IPS DF 4.7 (cell line): Measurements from ENCODE around the gene ATRN.

ENCODE experiments used
- DNase-seq: peaks from one replicate; pipeline ENCODE4 v3.0.0-alpha.2; 2013; ENCODE audit warnings: low spot score; ENCODE audit errors: extremely low read depth

ATRN gene

DNA sequence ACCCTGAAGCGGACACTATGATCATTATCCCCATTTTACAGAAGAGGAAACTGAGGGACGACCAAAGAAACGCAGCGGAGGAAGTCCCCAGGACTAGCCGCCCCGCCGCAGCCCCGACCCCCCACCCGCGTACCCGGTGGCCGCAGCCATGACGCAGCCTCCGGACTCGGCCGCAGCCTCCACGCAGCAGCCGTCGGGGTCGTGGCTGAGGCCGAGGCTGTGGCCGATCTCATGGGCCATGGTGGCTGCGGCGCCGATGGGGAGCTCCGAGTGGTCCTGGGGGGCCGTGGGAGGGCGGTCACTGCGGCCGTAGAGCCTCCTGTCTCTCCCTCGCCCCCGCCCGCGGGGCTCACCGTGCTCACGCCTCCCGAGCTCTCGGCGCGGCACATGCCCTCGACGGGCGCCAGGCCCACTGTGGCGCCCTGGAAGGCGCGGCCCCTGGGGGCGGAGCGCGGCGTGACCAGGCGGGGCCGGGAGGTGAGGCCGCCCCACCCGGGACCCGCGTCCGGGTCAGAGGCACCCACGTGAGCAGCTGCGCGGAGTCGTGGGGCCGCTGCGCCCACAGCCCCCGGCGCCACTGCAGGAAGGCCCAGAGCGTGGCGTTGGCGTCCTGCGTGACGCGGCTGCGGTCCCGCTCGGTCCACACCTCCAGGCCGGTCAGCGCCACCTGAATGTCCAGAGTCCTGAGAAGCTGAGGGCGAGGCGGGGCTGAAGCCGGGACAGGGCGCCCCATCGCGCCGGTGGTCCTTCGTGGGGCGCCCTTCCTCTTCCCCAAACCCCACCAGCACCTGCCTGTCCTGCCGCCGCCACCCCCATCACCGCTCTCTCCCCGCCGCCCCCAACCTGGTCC lies 202.6 kb downstream of the ATRN start:
- no peak for DNase-seq

DNA sequence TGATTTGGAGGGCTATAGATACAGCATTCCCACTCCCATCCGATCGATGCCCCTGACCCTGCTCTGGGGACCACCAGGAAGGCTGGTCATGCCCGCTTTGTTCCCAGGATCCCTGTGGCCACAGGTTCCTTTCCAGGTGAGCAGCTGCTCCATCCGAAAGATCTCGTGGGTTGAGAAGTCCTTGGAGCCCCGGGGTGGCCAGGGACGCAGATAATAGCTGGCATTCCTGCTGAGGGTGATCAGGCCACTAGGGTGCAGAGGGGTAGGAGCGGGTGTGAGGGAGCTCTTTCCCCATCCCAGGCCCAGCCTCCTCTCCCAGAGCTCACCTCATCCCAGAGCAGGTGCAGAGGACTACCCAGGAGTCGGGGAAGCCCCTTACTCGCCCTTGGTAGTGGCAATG lies 203.6 kb downstream of the ATRN start:
- DNase-seq: no peak

DNA sequence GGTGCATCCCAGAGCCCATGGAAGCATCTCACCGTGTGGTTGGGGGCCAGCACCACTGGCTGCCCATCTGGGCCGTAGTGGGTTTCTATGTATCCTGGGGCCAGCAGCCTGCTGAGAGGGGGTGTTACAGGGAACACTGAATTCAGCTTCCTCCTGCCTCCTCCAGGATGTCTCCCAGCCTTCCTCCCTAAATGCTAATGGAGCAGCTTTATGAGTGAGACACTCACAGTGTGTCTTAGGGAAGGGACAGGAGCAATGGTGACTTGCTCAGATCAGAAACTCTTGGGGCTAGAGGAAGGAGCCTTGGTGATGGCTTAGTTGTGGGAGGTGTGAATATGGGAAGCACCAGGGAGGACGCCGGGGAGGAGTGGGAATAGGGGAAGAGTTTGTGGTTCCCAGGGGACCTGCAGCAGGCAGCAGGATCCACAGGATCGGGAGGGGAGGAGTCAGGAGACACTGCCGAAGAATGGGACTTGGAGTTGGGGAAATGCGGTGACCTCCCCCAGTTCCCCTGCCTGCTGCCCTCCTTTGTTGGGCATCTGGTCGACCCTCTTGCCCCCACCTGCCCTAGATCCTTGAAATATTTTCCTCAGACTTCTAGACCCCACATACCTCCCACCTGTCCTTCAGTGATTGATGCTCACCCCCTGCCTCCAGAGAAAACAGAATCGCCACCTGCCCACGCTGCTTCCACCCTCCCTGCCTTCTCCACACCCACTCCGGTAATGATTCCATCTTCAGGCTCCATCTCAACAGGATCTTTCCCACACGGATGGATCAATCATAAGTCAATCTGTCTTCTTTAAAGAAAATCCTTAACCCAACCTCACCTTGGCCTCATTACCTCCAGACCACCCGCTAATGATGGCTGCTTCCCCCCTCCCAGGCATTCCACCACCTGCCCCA lies 204.4 kb downstream of the ATRN start:
- no peak for DNase-seq

DNA sequence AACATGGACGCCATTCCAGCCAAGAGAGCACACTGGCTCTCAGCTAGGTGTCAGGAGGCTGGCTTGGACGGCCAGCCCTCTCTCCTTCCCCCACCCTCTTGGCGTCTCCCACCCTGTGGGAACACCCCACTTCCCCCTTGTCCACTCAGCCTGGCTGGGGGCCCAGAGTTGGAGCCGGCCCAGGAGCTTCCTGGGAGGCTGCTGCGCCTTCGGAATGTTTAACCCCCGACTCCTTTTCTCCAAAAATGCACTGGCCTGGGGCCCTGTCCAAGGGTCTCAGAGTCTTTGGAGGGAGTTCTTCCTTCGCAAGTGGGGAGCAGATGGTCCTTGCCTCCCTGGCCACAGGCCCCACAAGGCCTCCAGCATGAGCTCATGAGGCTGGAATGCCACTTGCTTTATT lies 206.9 kb downstream of the ATRN start:
- DNase-seq: no peak

DNA sequence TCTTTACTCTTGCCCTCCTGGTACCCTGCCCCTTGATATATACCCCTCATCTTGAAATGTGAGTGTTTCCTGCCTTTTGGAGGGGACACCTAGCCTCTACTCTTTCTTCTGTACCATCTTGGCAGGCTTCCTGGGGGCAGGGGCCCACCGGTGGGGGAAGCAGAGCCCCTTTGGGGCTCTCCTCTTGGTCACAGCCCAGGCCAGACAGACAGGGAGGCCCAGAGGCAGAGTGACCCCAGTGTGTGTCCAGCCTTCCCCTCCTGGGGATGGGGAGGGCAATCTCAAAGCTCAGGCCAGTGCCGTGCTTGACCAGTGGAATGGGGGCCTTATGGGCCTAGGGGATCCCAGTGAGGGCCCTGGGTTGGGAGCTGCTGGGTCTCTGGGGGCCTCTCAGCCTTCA lies 207.4 kb downstream of the ATRN start:
- no peak for DNase-seq

DNA sequence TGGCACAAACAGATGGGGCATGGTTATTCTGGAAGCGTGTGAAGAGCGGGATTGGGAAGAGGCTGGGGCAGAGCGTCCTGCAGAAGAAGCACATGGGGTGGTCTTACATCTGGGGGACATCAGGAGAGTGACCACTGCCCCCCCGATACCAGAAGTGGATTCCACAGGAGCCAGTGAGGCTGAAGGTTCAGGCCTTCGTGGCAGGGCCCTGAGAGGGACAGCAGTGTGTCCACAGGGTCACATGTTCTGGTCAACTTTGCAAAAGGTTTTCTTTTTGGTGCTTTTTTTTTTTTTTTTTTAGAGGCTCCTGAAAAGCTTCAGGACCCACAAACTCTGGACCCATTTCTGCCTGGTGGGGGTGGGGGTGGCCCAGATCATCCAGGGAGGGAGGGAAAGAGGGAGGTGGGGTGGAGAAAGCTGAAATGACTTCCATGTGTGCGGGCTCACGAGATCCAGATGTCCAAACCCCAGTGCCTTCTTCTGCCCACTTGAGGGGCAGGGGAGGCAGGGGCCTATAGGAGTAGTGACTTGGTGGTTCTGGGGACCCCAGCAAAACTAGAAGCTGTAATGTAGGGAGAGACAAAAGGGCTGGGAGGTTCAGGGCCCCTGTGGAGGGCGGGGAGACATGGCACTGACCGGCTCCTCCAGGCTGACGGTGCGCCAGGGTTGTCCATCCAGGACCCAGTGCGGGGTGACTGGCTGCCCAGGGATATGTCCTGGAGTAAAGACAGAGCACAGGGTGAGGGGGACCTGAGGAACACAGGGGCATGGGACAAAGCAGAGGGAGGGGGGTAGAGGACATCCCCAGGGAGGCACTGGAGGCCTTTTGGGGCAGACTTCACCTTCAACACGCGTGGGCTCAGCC lies 208.3 kb downstream of the ATRN start:
- DNase-seq: no peak

DNA sequence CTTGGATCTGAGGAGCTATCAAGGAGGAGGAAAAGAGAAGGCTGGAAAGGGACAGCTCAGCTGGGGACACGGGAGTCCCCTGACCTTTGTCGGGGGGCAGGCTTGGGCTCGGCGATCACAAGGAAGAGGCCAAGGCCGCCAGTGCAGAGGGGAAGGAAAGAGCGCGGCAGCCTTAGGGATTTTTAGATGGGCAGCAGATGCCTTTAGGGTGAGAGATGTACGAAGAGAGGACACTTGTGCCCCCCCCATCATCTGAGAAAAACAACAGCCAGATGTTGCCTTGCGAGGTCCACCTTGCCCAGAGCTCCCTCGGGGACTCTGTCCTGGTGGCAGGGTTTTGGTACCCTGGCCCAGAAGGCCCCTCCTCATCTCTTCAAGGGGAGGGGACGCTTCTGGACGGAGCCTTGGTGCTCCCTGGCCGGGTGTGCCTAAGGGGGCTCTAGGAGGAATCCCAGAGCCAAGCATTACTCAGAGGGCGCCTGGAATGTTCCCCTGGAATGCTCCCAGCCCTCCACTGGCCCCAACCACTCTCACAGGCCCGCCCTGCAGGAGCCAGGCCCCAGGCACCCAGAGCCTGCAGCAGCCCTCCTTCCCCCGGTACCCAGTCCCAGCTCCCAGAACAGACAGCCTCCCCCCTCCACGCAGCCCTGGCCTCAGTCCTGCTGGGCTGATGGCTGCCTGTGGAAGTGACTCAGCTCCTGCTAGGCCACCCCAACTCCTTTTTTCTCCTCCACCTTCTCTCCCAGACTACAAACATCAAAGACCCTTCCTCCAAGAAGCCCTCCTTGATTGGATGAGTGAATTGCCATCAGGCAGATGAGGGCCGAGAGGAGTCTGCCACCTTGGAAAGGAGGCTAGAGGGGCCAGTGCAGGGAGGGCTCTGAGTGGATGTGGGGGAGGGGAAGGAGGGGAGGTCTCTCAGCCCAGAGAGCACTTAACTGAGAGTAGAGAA lies 209.2 kb downstream of the ATRN start:
- DNase-seq: no peak

DNA sequence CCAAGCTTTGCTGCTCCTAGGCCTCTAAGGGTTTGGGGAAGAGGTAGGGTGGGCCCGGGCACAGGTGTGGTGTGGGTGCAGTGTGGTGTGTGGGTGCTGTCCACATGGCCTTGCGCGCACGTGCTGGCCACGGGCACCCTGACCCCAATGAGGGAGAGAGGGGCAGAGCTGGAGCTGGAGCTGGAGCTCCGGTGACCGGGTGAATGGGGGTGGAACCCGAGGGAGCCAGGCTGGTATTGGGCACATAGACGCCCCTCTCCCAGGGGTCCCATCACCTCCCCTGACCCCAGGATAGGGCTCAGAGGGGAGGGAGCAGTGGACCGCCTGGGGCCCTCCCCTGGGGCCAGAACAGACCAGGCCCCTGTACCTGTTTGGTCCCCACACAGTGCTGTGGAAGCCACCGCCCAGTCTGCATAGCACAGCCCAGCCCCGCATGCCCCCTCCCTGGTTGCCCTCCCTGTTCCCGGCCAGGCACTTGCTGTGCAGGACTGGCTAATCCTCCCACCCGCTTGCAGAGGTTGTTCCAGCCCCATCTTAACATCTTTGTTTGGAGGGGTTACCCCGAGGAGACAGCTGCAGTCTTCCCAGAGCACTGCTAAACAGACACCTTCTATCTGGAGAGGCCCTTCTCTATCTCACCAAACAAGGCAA lies 210.0 kb downstream of the ATRN start:
- no peak for DNase-seq

DNA sequence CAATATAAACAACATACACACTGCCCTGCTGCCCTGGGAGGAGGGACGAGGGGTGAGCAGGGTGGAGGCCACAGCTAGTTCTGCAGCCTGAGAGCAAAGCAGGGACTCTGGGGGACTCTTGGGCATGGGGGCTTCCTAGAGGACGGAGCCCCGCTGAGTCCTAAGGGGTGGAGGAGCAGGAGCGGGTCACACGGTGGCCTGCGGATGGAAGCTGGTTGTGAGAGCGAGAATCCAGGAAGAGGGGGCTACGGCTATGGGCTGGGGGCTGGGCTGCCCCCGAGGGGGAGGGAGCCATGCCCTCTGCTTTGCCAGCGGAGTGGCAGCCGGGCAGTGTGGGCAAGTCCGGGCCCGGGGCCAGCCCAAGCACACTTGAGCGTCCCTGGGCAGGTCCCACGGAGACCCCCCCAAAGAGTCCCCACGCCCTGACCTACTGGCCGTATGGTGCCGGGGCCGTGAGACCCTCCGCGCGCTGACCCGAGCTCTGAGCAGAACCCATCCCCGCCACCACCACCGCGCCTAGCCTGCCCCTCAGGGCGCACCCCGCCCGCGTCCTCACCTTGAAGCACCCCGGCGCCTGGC lies 210.6 kb downstream of the ATRN start:
- no peak for DNase-seq

DNA sequence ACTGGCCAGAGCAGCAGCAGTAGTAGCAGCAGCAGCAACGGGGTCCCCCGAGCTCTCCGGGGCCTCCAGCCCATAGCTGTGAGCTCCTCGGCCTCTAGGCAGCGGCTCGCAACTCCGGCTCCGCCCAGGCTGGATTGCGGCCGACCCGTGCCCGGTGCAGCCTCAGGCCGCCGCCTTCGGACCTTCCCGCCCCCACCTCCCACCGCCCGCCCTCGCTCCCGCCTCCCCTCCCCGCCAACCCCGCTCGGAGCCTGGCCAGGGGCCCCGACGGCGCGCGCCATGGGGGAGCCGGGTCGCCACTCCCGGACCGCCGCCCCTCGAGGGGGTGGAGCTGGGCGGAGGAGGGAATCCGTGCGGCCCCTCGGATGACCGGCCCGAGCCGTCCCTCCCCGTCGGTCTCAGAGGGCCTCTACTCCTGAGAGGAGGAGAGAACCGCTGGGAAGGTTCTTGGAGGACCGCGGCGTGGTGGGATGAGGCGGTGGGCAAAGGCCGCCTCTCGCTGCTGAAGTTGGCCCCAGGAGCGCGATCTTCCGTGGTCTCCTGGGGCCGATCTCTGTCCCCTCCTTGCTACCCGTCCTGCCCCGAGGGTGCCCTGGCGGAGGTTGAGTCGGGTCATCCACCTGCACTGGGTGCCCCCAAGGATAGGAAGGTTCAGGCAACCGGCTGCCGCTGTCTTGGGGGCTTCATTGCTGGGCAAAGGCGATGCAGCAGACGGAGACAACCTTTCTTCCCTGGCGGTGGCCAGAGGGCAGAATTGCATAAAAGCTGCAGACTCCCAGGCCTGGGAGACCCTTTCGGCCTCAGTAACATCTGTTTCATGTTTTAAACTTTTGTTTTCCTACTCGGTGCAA lies 211.3 kb downstream of the ATRN start, which contains the start of gene ADAM33:
ADAM33 (minus strand) TSS at position 80 of the 851 bp plus-strand sequence; CDS start at position 74, 6 bp downstream.
- no peak for DNase-seq

DNA sequence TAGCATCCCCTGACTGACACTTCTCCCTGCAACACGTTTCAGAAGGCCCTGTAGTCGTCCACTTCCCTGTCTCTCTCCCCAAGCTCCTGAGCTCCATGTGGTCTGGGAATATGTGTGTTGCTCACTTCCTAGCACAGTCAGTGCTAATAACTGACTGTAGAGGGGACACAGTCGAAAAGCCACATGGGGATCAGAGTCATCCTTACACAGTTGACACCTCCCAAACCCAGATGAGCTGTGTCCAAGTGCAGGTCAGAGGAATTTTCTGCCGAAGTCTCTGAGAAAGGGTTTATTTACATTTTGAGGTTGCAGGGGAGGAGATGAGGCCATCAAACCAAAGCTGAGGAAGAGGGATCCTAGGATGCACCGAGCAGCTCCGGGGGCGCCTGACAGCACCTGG lies 214.5 kb downstream of the ATRN start:
- DNase-seq: no peak

DNA sequence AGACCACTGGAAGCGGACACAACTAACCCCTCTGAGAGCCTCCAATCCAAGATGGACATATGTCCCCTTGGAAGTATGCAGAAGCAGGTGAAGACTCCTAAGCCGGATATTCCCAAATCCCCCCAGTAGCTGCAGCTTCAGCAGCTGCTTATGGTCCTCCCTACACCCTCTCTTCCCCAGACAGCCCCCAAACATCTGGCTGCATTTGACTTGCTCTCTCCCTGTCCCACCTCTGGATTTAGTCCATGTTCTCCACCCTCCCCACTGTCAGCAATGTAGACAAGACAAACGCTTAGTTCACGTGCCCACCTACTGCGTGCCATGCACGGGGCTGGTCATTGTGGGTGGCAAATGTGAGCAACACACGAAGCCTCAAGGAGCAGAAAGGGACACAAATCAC lies 215.6 kb downstream of the ATRN start:
- DNase-seq: no peak

DNA sequence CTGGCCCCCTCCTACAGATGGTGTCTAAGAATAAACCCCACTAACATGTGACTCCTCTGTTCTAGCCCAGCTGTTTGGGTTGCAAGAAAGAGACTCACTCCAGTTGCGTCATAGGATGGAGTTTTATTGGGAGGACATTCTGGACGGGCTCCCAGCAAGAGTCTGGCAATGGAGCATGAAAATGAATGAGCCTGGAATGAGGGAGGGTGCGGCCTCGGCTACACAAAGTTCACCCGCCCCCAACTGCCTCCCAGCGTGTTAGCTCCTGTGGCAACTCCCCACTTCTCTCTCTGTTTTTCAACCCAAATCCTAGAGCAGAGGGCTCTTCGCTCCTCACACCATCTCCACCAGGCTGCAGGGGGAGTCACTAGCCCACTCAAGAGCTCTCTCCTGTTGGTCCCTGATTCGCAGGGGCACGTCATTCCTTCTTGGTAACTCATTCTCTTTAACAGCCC lies 216.1 kb downstream of the ATRN start:
- DNase-seq: no peak

DNA sequence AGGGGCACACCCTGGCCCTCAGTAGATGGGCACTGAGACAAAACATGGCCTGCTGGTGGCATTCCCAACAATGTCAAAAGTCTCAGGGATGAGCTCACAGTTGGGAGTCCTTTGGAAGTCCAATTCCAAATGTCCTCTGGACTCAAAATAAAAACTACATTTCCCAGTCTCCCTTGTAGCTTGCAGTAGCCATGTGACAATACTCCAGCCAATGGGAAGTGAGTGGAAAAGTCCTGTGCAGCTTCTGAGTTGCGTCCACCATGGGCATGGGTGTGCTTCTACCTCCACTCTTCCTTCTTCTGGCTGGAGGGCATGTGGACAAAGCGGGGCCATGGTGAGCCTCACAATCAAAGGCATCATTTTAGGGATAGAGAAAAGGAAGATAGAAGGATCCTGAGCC lies 216.8 kb downstream of the ATRN start:
- no peak for DNase-seq

DNA sequence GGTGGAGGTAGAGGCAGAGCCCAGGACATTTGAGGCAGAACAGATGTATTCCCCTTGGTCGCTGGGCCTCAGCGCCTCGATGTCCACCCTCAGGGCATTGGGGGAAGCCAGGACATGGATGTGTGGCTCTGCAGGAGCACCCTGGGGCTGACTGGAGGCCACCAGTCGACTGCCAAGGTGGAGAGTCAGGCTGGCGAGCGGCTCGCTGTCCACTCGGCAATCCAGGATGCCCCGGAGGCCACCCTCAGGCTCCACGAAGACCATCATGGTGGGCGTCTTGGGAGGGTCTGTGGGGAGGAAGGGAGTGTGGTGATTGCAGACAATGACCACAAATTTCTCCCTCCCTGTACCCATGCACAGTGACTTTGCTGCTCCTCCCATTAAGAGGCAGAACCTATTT lies 219.2 kb downstream of the ATRN start:
- DNase-seq: no peak

DNA sequence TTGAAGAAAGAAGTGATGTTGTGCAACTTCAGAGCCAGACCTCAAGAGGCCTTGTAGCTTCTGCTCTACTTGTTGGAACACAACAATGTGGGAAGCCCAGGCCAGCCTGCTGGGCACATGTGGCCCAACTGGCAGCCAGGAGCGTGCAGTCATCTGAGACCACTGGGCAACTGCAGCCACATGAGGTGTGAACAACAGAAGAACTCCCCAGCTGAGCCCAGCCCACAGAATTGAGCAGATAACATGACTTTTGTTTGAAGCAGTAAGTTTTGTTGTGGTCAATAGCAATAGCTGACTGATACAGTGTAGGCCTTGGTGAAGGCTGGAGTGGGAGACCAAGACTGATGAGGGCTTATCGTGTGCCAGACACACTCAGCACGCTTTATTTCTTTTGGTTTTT lies 219.6 kb downstream of the ATRN start:
- DNase-seq: no peak

DNA sequence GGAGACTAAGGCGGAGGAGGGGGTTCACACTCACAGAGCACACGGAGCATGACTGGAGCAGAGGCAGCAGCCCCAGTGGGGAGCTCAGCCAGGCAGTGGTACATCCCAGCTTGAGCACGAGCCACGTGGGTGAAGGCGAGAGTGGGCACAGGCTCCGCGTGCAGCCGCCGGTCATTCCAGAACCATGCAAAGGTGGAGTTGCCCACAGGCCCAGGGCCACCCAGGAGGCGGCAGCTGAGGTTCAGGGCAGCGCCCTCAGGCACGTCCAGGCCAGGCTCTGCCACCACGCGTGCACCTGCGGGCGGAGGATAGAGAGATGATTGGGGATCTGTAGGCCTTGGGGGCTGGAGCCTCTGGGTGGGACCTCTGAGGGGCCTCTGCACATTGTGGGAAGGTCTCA lies 220.5 kb downstream of the ATRN start:
- DNase-seq: no peak

DNA sequence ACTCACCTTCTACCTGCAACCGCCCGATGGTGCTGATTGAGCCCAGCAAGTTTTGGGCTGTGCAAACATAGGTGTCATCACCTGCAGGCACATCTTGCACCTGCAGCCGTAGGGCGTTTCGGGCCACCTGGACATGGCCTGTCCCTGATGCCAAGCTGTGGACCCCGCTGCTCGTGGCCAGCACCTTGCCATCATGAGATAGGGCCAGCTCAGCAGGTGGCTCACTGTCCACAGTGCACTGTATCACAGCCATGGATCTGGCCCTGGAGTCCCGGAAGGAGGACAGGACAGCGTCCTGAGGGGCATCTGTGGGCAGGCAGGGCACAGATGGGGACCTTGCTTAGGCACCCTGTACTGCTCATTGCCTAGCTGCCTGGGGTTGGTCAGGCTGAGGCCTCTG lies 221.1 kb downstream of the ATRN start:
- no peak for DNase-seq
